ENCODE measurements around the gene FGD5.

Gene FGD5

GRCh38 chr3:14927308-14927707 lies 108.5 kb downstream of the FGD5 start:
- no peak for DNase-seq (ENCODE audit: low read depth)
- no peak for TF ChIP-seq CTCF (conservative IDR thresholded peaks at IDR 0.05; ENCODE audit: low read depth, low read length)
- no peak overlapping the region for H3K4me3 ChIP-seq (ENCODE audit: low read length)

- TF ChIP-seq CTCF (conservative IDR thresholded peaks at IDR 0.05; ENCODE audit: low read depth, low read length), result no peak
- DNase-seq (ENCODE audit: low read depth), result no peak
Measured at GRCh38 chr3:14929310-14930074, 110.7 kb downstream of the FGD5 start.

GRCh38 chr3:14933820-14934425 lies 115.2 kb downstream of the FGD5 start:
- TF ChIP-seq CTCF (conservative IDR thresholded peaks at IDR 0.05; ENCODE audit: low read depth, low read length), result no peak
- no peak overlapping the region for H3K4me3 ChIP-seq (ENCODE audit: low read length)

More at GRCh38 chr3:14929310-14930074, 110.7 kb downstream of the FGD5 start:
- H3K4me3 ChIP-seq (ENCODE audit: low read length), result no peak overlapping the region

GRCh38 chr3:14935592-14936345 lies 117.0 kb downstream of the FGD5 start:
- no peak for TF ChIP-seq CTCF (conservative IDR thresholded peaks at IDR 0.05; ENCODE audit: low read depth, low read length)
- no peak for DNase-seq (ENCODE audit: low read depth)
- H3K4me3 ChIP-seq (ENCODE audit: low read length), result no peak overlapping the region

More at GRCh38 chr3:14933820-14934425, 115.2 kb downstream of the FGD5 start:
- DNase-seq (ENCODE audit: low read depth), result no peak

- no peak overlapping the region for H3K4me3 ChIP-seq (ENCODE audit: low read length)
- DNase-seq (ENCODE audit: low read depth), result no peak
- no peak for TF ChIP-seq CTCF (conservative IDR thresholded peaks at IDR 0.05; ENCODE audit: low read depth, low read length)
Measured at GRCh38 chr3:14938954-14939353, 120.2 kb downstream of the FGD5 start.

GRCh38 chr3:14941871-14942270 lies 123.1 kb downstream of the FGD5 start:
- H3K4me3 ChIP-seq (ENCODE audit: low read length), result no peak overlapping the region
- DNase-seq (ENCODE audit: low read depth), result no peak
- no peak for TF ChIP-seq CTCF (conservative IDR thresholded peaks at IDR 0.05; ENCODE audit: low read depth, low read length)
